ENCODE results near the gene COL4A2. TPM values are rescaled to one million over a fixed set of nuclear protein-coding genes. Genes with fewer than 3 reads are reported as not detected.

The COL4A2 gene
- total RNA-seq, 1 donor from 2014 or later, result 60.9 TPM

DNA sequence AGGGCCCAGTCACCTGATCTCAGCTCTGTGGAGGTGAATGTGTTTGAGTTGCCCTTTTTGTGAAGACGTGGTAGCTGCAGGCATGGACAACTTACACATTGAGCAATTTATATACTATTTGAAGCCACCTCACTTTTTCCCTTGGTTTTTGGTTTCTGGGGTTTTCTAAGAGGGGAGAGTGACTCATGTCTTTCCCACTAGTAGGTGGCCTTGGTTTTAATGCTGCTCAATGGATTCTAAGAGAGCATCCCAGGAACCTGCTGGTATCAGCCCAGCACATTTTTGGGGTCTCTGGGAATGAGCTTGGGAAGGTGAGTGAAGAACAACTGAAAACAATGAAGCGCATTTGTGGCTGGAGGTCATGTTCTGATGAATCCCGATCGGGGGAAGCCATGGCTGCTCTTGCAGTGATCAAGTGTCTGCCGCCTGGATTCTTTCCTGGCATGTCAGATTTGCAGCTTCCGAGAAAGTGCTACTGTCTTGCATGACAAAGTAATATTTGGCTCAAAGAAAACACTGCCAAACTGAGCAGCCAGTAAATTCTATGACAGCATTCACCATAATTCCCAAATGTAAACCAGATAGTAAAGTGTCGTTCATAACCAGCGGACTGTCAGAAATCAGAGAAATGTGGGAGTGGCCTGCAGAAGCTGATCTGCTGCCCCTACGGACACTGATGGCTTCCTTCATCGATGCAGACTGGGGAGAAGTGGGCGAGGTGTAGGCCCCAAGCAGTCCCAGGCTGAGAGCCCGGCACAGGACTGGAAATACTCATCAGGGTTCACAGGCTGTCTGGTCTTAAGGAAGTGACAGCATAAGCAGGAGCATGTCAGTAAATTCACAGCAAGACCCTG, 98.7 kb downstream of the COL4A2 start:
- Mint-ChIP-seq H3K4me3 (ENCODE audit: unreplicated experiment) (no peak overlapping the region), H3K27ac (ENCODE audit: unreplicated experiment) (no peak overlapping the region), H3K27me3 (ENCODE audit: unreplicated experiment) (peaks cover 6% of the 10 kb centered on the region), H3K9me3 (ENCODE audit: unreplicated experiment) (peaks cover 6% of the 10 kb centered on the region), H3K4me1 (ENCODE audit: low read depth, unreplicated experiment) (peaks cover 15% of the 10 kb centered on the region), H3K36me3 (ENCODE audit: unreplicated experiment) (no peaks in the 10 kb centered on the region)
- TF ChIP-seq, protein P1, sequence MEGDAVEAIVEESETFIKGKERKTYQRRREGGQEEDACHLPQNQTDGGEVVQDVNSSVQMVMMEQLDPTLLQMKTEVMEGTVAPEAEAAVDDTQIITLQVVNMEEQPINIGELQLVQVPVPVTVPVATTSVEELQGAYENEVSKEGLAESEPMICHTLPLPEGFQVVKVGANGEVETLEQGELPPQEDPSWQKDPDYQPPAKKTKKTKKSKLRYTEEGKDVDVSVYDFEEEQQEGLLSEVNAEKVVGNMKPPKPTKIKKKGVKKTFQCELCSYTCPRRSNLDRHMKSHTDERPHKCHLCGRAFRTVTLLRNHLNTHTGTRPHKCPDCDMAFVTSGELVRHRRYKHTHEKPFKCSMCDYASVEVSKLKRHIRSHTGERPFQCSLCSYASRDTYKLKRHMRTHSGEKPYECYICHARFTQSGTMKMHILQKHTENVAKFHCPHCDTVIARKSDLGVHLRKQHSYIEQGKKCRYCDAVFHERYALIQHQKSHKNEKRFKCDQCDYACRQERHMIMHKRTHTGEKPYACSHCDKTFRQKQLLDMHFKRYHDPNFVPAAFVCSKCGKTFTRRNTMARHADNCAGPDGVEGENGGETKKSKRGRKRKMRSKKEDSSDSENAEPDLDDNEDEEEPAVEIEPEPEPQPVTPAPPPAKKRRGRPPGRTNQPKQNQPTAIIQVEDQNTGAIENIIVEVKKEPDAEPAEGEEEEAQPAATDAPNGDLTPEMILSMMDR (IDR thresholded peaks at IDR 0.05; ENCODE audit: partially characterized antibody, unreplicated experiment), result no peak
- DNase-seq, result no peak

DNA sequence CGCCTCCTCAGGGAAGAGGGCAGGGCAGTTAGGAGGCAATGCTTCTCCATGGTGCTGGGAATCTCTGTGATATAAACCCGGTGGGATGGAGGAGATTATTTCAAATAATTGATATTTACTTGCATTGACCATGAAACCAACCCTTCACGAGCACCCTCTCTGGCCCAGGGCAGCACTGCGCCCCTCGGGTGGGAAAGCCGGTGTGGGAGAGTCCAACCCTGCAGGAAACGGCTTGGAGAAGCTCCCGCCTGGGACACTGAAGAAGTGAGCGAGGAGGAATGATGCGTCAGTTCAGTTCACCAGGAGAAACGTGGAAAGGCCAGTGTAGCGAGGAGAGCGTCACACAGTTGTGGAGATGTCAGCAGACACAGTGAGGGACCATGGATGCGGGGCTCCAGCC, 99.9 kb downstream of the COL4A2 start:
- Mint-ChIP-seq H3K27me3 (ENCODE audit: unreplicated experiment) (peaks cover 6% of the 10 kb centered on the region), H3K4me1 (ENCODE audit: low read depth, unreplicated experiment) (peaks cover 23% of the 10 kb centered on the region), H3K36me3 (ENCODE audit: unreplicated experiment) (no peaks in the 10 kb centered on the region), H3K27ac (ENCODE audit: unreplicated experiment) (no peak overlapping the region), H3K4me3 (ENCODE audit: unreplicated experiment) (no peak overlapping the region), H3K9me3 (ENCODE audit: unreplicated experiment) (peaks cover 6% of the 10 kb centered on the region)
- no peak for DNase-seq
- TF ChIP-seq, protein P1 (IDR thresholded peaks at IDR 0.05; ENCODE audit: partially characterized antibody, unreplicated experiment), result no peak

DNA sequence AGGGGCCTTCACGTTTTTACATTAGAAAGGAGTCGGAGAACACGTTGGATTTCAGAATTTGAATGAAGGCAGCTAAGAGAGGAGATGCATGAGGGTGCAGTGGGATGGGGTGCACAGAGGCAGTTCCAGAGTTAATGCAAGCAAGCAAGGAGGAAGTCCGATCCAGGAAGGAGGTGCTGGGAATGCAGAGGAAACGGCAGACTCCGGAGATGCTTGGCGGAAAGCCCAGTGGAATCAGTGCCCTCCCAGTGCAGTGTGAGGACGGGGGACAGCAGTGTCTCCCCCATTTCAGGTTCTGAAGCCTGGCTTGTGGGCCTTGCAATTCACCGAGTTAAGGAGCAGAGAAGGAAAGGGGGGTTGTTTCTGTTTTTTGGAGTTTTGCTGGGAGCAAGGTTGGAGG, 100.4 kb downstream of the COL4A2 start:
- no peaks in the 10 kb centered on the region for H3K36me3 Mint-ChIP-seq (ENCODE audit: unreplicated experiment)
- H3K4me3 Mint-ChIP-seq (ENCODE audit: unreplicated experiment), result no peak overlapping the region
- TF ChIP-seq, protein P1 (IDR thresholded peaks at IDR 0.05; ENCODE audit: partially characterized antibody, unreplicated experiment), result no peak
- H3K4me1 Mint-ChIP-seq (ENCODE audit: low read depth, unreplicated experiment), result peaks cover 28% of the 10 kb centered on the region
- no peak overlapping the region for H3K27ac Mint-ChIP-seq (ENCODE audit: unreplicated experiment)
- peaks cover 6% of the 10 kb centered on the region for H3K9me3 Mint-ChIP-seq (ENCODE audit: unreplicated experiment)
- no peak for DNase-seq
- peaks cover 9% of the 10 kb centered on the region for H3K27me3 Mint-ChIP-seq (ENCODE audit: unreplicated experiment)

DNA sequence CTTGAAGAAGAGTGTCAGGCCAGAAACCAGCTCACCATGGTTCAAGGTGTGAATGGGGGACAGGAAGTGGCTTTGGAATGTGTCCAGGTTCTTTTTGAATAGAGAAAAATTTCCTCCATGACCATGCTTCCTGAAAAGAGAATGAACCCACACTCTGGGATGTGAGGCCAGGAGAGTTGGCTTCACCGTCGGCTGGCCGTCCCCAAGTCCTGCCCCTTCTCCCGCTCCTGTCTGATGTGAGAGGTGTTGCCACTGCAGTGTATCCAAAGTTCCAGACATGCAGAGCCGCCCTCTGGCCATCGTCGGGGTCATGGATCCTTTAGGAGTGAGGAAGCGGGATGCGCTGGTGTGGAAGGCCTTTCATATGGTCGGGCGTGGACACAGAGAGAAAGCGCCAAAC, 101.2 kb downstream of the COL4A2 start:
- Mint-ChIP-seq H3K4me3 (ENCODE audit: unreplicated experiment) (no peak overlapping the region), H3K27ac (ENCODE audit: unreplicated experiment) (no peak overlapping the region), H3K9me3 (ENCODE audit: unreplicated experiment) (peaks cover 6% of the 10 kb centered on the region), H3K4me1 (ENCODE audit: low read depth, unreplicated experiment) (peaks cover 32% of the 10 kb centered on the region), H3K36me3 (ENCODE audit: unreplicated experiment) (no peaks in the 10 kb centered on the region), H3K27me3 (ENCODE audit: unreplicated experiment) (peaks cover 9% of the 10 kb centered on the region)
- TF ChIP-seq, protein P1 (IDR thresholded peaks at IDR 0.05; ENCODE audit: partially characterized antibody, unreplicated experiment), result no peak
- DNase-seq, result no peak

DNA sequence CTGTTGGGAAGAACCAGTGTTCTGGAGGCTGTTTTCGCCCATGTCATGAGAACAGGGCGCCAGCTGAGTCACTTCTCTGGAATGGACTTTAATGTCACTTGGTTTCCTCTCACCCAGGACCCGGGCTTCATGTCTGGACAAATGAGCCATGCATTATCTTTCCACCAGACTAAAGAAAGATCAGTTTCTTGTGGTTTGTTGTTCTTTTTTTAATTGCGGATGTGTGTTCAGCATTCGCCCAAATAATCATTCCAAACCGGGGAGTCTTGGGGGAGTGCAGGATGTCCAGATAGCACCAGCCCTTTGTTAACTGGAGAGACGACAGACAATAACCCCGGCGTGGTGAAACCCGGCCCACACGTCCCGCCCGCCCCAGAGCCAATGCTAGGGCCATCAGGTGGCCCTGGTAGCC, 102.5 kb downstream of the COL4A2 start:
- Mint-ChIP-seq H3K9me3 (ENCODE audit: unreplicated experiment) (peaks cover 7% of the 10 kb centered on the region), H3K4me3 (ENCODE audit: unreplicated experiment) (no peak overlapping the region), H3K4me1 (ENCODE audit: low read depth, unreplicated experiment) (peaks cover 30% of the 10 kb centered on the region), H3K27ac (ENCODE audit: unreplicated experiment) (no peak overlapping the region), H3K27me3 (ENCODE audit: unreplicated experiment) (peaks cover 6% of the 10 kb centered on the region), H3K36me3 (ENCODE audit: unreplicated experiment) (no peaks in the 10 kb centered on the region)
- TF ChIP-seq, protein P1 (IDR thresholded peaks at IDR 0.05; ENCODE audit: partially characterized antibody, unreplicated experiment), result no peak
- DNase-seq, result no peak
